ENCODE data around the gene ZPBP2.
"Not testable (repeated sequence)": the region's sequence is repeated elsewhere in the genome, so short reads cannot be mapped to it uniquely, and the experiment has no call there.

ZPBP2 gene, protein sequence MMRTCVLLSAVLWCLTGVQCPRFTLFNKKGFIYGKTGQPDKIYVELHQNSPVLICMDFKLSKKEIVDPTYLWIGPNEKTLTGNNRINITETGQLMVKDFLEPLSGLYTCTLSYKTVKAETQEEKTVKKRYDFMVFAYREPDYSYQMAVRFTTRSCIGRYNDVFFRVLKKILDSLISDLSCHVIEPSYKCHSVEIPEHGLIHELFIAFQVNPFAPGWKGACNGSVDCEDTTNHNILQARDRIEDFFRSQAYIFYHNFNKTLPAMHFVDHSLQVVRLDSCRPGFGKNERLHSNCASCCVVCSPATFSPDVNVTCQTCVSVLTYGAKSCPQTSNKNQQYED

DNA sequence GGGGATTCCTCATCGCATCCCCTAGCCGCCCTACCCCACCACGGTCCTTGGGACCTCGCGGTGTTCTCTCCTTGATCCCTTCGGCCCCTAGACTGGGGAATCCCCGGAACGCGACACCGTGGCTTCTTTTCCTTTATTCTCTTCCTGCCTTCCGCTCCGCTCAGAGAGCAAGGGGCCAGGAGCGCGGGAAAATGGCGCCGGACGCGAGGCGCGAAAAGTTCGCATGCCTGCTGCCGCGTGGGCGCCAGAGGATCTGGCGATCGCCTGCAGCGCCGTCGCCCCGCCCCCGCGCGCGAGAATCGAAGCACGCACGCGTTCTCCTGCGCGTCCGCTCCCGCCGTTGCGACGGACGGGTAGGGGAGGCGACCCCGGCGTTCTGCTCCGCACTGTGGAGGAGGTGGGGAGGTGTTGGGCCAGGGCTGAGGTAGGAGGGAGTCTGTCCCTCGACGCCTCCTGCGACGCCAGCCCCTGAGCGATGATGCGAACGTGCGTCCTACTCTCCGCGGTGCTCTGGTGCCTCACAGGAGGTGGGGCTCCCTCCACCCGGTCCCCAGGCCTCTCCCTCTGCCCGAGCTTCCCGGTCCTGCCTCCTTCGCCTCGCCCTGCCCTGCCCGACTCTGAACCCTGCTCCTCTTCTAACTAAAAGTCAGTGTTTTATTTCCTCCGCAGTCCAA, at the start of gene ZPBP2:
Gene ZPBP2 (plus strand): TSS at position 323 of the 674 bp plus-strand sequence. CDS start 153 bp downstream, at position 476.
- DNase-seq (ENCODE audit: low read depth), result no peak

DNA sequence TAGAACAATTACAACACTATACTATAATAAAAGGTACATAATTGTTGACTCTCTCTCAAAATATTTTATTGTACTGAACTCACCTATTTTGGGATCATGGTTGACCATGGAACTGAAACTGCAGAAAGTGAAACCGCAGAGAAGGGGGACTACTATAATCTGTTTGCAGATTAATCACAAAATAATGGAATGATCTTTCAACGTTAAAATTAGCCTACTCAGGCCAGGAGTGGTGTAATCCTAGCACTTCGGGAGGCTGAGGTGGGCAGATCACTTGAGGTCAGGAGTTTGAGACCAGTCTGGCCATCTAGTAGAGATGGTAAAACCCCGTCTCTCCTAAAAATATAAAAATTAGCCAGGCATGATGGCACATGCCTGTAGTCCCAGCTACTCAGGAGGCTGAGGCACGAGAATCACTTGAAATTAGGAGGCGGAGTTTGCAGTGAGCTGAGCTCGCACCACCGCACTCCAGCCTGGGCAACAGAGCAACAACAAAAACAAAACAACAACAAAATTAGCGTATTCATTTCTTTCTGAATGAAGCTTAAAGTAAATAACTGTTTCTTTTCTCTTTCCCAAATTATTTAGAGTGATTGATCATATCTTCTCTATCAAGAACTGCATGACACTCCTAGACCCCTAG, 49.5 kb upstream of the ZPBP2 start:
- no peak for DNase-seq (ENCODE audit: low read depth)

DNA sequence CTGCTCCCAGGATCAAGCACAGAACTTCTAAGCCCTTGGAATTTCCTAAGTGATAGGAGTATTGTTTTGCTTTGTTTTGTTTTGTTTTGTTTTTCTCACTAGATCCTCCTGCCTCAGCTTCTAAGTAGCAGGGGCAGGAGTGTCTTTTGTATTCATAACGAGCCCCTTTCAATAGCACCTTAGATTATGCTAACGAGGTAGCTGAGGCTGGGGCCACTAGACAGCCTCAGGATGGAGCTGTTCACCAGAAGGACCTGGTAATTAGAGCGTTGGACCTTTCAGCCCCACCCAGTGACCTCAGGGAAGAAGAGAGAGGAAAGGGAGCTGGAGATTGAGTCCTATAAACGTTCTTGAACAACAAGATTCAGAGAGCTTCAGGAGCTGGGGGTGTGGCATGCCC, 47.5 kb upstream of the ZPBP2 start:
- no peak for DNase-seq (ENCODE audit: low read depth)

DNA sequence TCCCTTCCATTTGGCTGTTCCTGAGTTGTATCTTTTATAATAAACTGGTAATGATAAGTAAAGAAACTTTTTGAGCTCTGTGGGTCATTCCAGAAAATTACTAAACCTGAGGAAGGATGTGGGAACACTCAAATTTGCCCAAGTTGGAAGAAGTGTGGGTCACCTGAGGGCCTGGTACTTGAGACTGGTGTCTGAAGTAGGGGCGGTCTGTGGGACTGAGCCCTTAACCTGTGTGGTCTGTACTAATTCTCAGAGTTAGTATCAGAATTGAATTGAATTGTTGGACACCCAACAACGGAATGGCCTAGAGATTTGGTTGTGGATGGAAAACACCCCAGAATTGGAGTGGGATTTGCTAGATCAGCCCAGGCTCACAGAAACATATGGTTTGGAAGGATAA, 47.0 kb upstream of the ZPBP2 start:
- no peak for DNase-seq (ENCODE audit: low read depth)

DNA sequence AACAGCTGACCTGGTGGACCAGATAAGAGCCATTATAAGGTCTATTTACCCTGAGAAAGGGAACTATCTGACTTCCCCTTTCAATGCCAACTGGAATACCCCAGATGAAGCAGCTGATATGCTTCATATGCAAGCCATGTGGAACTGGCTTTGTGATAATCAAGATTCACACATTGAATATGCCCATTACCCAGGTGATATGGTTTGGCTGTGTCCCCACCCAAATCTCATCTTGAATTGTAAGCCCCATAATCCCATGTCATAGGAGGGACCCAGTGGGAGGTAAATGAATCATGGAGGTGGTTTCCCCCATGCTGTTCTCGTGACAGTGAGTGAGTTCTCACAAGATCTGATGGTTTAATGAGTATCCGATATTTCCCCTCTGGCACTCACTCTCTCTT, 46.0 kb upstream of the ZPBP2 start:
- no peak for DNase-seq (ENCODE audit: low read depth)

DNA sequence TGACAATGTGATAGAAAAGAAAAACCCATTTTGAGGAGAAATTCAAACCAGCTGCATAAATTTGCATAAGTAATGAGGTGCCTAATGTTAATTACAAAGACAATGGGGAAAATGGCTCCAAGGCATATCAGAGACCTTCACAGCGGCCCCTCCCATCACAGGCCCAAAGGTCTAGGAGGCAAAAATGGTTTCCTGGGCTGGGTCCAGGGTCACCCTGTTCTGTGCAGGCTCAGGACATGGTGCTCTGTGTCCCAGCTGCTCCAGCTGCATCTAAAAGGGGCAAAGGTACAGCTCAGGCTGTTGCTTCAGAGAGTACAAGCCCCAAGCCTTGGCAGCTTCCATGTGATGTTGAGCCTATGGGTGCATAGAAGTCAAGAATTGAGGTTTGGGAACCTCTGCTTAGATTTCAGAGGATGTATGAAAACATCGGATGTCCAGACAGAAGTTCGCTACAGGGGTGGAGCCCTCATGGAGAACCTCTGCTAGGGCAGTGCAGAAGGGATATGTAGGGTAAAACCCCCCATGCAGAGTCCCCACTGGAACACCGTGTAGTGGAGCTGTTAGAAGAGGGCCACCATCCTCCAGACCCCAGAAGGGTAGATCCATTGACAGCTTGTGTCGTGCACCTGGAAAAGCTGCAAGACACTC, 44.5 kb upstream of the ZPBP2 start:
- DNase-seq (ENCODE audit: low read depth), result no peak

DNA sequence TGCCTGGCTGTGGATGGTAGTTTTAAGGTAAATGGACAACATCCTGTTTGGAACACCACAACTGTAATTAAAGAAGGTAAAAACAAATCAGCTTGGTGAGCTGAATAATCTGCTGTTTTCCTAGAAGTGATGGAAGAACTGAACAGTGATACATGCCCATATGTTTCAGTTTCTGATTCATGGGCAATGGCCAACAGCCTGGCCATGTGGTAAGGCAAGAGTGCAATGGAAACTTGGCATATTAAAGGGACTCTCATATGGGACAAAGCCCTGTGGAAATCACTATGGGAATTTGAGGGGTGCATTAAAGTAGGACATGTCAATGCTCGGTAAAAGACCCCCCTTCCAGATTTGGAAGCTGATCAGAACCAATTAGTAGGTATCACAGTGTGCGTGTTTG, 41.7 kb upstream of the ZPBP2 start:
- DNase-seq (ENCODE audit: low read depth), result no peak

DNA sequence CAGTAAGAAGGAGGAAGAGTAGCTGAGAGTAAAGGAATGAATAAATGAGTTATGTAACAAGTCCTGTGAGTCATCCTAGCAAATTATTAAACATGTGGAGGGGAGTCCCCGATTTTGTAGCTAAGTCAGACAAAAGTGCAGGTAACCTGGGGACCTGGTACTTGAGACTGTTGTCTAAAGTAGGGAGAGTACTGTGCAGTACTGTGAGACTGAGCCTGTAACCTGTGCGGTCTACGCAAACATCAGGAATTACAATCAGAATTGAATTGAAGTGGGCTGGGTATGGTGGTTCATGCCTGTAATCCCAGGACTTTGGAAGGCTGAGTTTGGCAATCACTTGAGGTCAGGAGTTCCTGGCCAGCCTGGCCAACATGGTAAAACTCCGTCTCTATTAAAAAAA, 39.6 kb upstream of the ZPBP2 start:
- no peak for DNase-seq (ENCODE audit: low read depth)

DNA sequence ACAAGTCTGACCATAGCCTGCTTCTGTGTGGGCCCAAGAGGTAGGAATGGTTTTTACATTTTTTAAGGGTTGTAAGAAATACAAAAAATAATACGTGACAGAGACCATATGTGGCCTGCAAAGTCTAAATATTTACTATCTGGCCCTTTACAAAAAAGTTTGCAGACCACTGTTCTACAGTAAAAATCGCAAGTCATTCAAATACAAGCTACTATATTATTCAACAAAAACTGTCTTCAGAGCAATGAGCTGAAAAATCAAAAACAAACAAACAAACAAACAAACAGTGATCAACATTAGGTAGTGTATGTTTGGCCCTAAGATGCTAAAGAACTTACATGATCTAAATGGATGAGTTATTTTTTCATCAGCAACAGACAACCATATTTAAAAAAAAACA, 36.4 kb upstream of the ZPBP2 start:
- DNase-seq (ENCODE audit: low read depth), result no peak

DNA sequence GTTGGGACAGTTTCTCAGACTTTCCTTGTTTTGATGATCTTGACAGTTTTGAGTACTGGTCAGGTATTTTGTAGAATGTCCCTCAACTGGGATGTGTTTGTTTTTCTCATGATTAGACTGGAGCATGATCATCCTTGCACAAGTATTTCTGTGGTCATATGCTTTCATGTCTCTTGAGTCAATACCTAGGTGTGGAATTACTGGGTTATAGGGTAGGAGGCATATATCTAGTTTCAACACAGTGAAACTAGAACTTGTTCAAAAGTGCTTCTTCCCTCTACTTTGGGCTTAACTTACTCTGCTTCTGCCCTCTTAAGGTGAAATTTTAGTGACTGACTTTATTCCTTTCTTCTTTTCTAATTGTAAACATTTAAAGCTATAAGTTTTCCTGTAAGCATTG, 34.0 kb upstream of the ZPBP2 start:
- DNase-seq (ENCODE audit: low read depth), result no peak

DNA sequence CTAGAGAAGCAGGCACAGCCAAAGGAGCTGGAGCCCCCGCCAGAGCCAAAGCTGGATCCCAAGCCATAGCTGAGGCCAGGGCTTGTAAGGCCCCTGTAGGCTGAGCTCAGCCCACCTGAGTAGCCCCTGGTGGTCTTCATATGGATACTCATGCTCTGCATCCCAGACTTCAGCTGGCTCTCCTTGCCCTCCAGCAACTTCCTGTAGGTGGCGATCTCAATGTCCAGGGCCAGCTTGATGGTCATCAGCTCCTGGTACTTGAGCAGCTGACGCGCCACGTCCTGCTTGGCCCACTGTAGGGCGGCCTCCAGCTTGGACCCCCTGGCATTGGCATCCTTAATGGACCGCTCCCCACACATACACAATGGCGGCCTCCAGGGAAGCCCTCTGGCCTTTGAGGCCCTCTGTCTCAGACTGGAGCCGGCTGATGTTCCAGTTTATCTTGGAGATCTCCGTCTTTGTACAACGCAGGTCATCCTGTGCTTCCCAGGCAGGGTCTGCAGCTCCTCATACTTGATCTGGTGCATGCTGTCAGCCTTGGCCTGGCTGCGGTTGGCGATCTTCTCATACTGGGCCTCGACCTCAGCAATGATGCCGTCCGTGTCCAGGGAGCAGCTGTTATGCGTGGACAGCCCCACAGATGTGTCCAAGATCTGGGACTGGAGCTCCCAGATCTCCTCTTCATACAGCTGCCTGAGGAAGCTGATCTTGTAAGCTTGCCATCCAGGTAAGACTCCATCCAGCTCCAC, 32.8 kb upstream of the ZPBP2 start:
- DNase-seq (ENCODE audit: low read depth), result no peak

DNA sequence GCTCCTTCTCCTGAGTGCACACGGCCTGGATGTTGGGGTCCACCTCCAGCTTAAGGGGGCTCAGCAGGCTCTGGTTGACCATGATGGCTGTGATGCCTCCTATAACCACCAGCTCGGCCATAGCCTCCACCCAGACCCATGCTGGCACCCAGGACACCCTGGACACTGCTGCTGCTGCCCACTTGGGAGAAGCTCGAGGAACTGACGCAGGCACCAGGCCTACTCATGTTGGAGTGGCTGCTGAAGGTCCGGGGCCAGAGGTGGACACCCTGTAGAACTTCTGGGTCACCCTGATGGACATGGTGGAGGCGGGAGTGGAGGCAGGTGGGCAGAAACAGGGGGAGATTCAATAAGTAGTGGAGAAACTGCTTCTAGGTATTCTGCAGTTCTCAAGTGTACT, 31.9 kb upstream of the ZPBP2 start:
- DNase-seq (ENCODE audit: low read depth), result no peak

DNA sequence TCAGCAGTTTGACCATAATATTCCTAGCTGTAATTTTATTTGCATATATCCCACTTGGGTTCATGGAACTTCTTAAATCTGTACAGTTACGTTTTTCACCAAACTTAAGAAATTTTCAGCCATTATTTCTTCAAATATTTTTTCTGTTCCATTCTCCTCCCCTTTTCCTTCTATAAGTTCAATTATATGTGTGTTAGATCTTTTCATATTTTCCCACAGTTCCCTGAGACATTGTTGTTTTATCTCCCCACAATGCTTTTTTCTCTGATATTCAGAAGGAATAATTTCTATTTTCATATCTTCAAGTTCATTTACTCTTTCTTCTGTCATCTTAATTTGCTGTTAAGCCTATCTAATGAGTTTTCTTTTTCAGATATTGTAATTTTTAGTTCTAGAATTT, 29.9 kb upstream of the ZPBP2 start:
- DNase-seq (ENCODE audit: low read depth), result no peak

DNA sequence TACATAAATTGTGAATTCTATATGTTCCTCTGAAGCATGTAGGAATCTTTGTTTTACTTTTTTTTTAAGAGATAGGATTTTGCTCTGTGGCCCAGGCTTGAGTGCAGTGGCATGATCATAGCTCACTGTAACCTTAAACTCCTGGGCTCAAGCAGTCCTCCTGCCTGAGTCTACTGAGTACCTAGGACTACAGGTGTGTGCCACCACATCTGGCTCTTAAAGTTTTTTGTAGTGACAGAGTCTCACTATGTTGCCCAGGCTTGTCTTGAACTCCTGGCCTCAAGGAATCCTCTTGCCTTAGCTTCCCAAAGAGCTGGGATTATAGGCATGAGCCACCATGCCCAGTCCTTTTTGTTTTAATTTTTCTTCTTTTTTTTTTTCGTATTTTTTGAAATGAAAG, 29.2 kb upstream of the ZPBP2 start:
- no peak for DNase-seq (ENCODE audit: low read depth)

DNA sequence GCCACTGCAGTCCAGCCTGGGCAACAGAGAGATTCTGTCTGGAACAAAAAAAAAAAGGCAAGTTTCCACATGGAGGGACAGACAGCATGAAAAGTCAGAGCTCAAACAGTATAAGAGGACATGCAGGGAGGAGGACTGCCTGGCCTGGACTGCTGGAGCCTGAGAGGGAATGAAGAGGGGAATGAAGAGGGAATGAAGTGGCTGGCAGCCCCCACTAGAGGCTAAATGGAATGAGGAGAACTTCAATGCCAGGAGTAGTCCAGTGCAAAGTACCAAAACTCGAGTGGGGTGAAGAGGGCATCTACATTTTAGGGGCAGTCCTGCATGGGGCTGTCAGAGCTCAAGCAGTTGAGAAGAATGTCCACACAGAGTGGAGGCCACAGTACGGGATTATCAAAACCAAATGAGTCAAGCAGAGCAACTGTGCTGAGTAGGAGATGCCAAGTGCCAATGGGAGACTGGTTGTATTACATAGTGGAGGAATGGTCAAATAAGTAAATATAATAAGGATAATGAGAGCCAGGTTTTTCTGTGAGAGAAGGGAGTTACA, 26.8 kb upstream of the ZPBP2 start:
- no peak for DNase-seq (ENCODE audit: low read depth)

DNA sequence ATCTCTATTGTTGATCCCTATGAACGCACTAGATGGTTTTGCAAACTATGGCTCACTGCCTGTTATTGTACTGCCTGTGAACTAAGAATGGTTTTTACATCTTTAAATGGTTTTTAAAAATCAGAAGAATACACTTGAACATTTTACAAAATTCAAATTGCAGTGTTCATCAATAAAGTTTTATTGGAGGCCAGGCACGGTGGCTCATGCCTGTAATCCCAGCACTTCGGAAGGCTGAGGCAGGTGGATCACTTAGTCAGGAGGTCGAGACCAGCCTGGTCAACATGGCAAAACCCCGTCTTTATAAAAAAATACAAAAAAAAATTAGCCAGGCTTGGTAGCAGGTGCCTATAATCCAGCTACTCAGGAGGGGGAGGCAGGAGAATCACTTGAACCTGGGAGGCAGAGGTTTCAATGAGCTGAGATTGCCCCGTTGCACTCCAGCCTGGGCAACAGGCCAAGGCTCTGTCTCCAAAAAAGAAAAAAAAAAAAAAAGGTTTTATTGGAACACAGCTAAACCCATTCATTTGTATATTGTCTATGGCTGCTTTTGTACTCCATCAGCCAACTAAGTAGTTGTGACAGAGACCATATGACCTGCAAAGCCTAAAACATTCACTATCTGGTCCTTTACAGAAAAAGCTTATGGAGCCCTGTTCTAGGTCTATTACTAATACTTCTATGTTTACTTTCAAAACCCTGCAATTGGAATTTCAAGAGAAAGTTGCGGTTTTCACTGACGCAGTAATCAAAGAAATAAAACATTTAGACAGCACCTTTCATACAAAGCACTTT, 22.8 kb upstream of the ZPBP2 start:
- DNase-seq (ENCODE audit: low read depth), result no peak

DNA sequence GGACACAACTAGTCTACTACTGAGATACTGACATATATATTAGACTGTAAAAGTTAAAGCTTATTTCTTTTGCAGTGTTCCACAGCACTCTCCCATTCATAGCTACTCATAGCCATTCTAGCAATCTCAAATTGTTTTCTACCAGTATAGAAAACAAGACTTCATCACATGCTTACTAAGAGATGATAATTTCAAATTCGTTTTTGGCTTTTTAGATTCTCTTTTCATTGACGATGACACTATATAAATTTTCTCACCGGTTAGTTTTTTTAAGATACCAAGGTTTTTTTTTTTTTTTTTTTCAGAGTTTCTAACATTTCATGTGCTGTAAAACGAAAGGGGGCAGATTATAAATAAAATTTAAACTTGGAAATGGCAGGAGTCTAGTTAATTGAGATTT, 21.8 kb upstream of the ZPBP2 start:
- no peak for DNase-seq (ENCODE audit: low read depth)

DNA sequence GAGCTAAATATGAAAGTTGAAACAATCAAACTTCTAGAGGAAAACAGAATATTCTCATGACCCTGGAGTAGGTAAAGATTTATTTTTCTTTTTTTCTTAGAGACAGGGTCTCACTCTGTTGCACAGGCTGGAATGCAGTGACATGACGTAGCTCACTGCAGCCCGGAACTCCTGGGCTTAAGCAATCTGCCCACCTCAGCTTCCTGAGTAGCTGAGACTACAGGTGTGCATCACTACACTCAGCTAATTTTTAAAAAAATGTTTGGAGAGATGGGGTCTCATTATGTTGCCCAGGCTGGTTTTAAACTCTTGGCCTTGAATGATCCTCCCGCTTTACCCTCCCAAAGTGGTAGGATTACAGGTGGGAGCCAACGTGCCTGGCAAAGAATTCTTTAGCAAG, 19.4 kb upstream of the ZPBP2 start:
- no peak for DNase-seq (ENCODE audit: low read depth)

DNA sequence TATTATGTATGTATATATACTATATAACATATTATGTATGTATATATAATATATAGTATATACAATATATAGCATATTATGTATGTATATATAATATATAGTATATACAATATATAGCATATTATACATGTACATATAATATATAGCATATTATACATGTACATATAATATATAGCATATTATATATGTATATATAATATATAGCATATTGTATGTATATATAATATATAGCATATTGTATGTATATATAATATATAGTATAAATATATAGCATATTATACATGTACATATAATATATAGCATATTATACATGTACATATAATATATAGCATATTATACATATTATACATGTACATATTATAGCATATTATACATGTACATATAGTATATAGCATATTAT, 17.8 kb upstream of the ZPBP2 start:
- not testable (repeated sequence) for DNase-seq (ENCODE audit: low read depth)

DNA sequence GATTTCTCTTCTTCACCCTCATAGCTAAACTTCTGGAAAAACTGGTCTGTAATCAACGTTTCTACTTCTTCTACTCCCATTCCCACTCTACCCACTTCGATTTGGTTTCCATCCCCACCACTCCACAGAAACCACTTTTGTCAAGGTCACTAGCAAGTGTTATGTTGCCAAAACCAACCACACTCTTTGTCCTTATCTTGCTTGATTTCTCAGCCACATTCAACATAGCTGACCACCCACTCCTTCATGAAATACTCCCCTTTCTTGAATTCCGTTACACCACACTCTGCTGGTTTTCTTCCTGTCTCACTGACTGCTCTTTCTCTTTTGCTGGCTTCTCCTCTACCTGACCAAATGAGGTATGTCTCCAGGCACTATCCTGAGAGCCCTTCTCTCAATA, 15.8 kb upstream of the ZPBP2 start:
- no peak for DNase-seq (ENCODE audit: low read depth)

DNA sequence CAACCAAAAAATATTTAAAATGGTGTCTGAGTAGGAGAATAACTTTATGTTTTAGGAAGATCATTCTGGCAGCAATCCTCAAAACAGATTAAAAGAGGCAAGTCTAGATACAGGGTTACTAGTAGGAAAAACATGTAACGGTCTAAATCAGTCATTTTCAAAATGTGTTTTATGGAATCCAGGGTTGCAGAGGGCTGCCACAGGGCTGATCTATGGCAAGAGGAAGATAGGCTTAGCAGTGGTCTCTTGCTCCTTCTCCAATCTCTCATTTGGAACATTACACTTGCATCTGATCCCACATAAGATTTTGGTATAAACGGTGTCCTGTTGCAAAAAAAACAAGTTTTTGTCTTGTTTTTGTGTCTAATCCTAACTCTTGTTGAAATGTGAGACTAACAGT, 13.1 kb upstream of the ZPBP2 start:
- DNase-seq (ENCODE audit: low read depth), result no peak
